ENCODE data around the gene NEU1. TPM values are rescaled to one million over a fixed set of nuclear protein-coding genes. Genes with fewer than 3 reads are reported as not detected.
"Not testable (repeated sequence)": the region's sequence is repeated elsewhere in the genome, so short reads cannot be mapped to it uniquely, and the experiment has no call there.

The NEU1 gene
- total and polyA plus RNA-seq, 4 donors, result 27.6 to 42.4 (median 34.8) TPM

- TF ChIP-seq TAF1 (conservative IDR thresholded peaks at IDR 0.05) (no peak), HNF4G (IDR thresholded peaks at IDR 0.05) (no peak), ATF3 (IDR thresholded peaks at IDR 0.05) (no peak), YY1 (IDR thresholded peaks at IDR 0.05) (no peak), FOXA2 (IDR thresholded peaks at IDR 0.05) (no peak), JUND (IDR thresholded peaks at IDR 0.05) (no peak), CTCF (IDR thresholded peaks at IDR 0.05; ENCODE audit: low read depth, low read length, missing input control) (no peak), RAD21 (IDR thresholded peaks at IDR 0.05) (no peak), GABPA (IDR thresholded peaks at IDR 0.05 in 1 of 2, conservative IDR thresholded peaks at IDR 0.05 in 1 of 2) (no peak)
- TF ChIP-seq, protein P1, sequence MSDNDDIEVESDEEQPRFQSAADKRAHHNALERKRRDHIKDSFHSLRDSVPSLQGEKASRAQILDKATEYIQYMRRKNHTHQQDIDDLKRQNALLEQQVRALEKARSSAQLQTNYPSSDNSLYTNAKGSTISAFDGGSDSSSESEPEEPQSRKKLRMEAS (IDR thresholded peaks at IDR 0.05), result no peak
- no peak overlapping the region for H3K4me3 ChIP-seq (ENCODE audit: low read depth in 1 of 3, low read length in 3 of 3)
- H3K27me3 ChIP-seq (ENCODE audit: control insufficient read depth in 4 of 4, insufficient read depth in 4 of 4, low read length in 3 of 4), result no peaks in the 10 kb centered on the region
- no peaks in the 10 kb centered on the region for H3K9me3 ChIP-seq (ENCODE audit: control insufficient read depth in 4 of 4, low read length in 3 of 4)
- H3K4me1 ChIP-seq (ENCODE audit: control insufficient read depth in 4 of 4, insufficient read depth in 4 of 4, low read length in 3 of 4), result peaks cover 5 to 9% (median 5%) of the 10 kb centered on the region in 4 donors
- no peaks in the 10 kb centered on the region for H3K36me3 ChIP-seq (ENCODE audit: control insufficient read depth in 4 of 4, insufficient read depth in 3 of 4, low read depth in 1 of 4, low read length in 3 of 4)
- H3K27ac ChIP-seq (ENCODE audit: low read depth in 1 of 2, low read length in 2 of 2), result peak overlapping the region; percentile 72 to 100
- DNase-seq (ENCODE audit: low spot score), result no peak
- WGBS, result 98% methylated on average over 7 of the region's 7 CpGs
- peak overlapping the region in 1 of 2 donors; percentile 73 for H3K9ac ChIP-seq (ENCODE audit: low read depth in 1 of 2, low read length in 2 of 2)
These were observed 49.2 kb downstream of the NEU1 start for GRCh38 chr6:31813465-31813849.

- Histone ChIP-seq H3K4me1 (ENCODE audit: control insufficient read depth in 4 of 4, insufficient read depth in 4 of 4, low read length in 3 of 4) (peaks cover 3 to 10% (median 6%) of the 10 kb centered on the region in 4 donors), H3K9ac (ENCODE audit: low read depth in 1 of 2, low read length in 2 of 2) (no peak overlapping the region), H3K4me3 (ENCODE audit: low read depth in 1 of 3, low read length in 3 of 3) (no peak overlapping the region), H3K27me3 (ENCODE audit: control insufficient read depth in 4 of 4, insufficient read depth in 4 of 4, low read length in 3 of 4) (no peaks in the 10 kb centered on the region), H3K36me3 (ENCODE audit: control insufficient read depth in 4 of 4, insufficient read depth in 3 of 4, low read depth in 1 of 4, low read length in 3 of 4) (no peaks in the 10 kb centered on the region), H3K27ac (ENCODE audit: low read depth in 1 of 2, low read length in 2 of 2) (no peak overlapping the region), H3K9me3 (ENCODE audit: control insufficient read depth in 4 of 4, low read length in 3 of 4) (no peaks in the 10 kb centered on the region)
- TF ChIP-seq, protein P1 (IDR thresholded peaks at IDR 0.05), result no peak
- TF ChIP-seq FOXA1 (IDR thresholded peaks at IDR 0.05) (no peak), FOXA2 (IDR thresholded peaks at IDR 0.05) (no peak), RXRA (IDR thresholded peaks at IDR 0.05) (no peak), ZBTB33 (IDR thresholded peaks at IDR 0.05) (no peak), HNF4A (conservative IDR thresholded peaks at IDR 0.05) (no peak), RAD21 (IDR thresholded peaks at IDR 0.05) (no peak), SP1 (IDR thresholded peaks at IDR 0.05) (no peak)
- no peak for DNase-seq (ENCODE audit: low spot score)
- 96% methylated on average over 12 of the region's 12 CpGs for WGBS
These were observed 51.0 kb downstream of the NEU1 start for GRCh38 chr6:31811645-31812044.

DNA sequence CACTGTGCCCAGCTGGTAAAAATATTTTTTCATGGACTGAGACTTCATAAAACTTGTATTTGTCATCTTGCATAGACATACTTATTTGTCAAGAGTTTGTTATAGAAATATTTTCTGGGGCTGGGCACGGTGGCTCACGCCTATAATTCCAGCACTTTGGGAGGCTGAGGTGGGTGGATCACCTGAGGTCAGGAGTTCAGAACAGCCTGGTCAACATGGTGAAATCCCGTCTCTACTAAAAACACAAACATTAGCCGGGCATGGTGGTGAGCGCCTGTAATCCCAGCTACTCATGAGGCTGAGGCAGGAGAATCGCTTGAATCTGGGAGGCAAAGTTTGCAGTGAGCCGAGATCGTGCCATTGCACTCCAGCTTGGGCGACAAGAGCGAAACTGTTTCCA lies 54.0 kb downstream of the NEU1 start:
- H3K9me3 ChIP-seq (ENCODE audit: control insufficient read depth in 4 of 4, low read length in 3 of 4); H3K9ac ChIP-seq (ENCODE audit: low read depth in 1 of 2, low read length in 2 of 2); H3K36me3 ChIP-seq (ENCODE audit: control insufficient read depth in 4 of 4, insufficient read depth in 3 of 4, low read depth in 1 of 4, low read length in 3 of 4); H3K4me3 ChIP-seq (ENCODE audit: low read depth in 1 of 3, low read length in 3 of 3); DNase-seq (ENCODE audit: low spot score); H3K27me3 ChIP-seq (ENCODE audit: control insufficient read depth in 4 of 4, insufficient read depth in 4 of 4, low read length in 3 of 4): not testable (repeated sequence)
- TF ChIP-seq SP1 (IDR thresholded peaks at IDR 0.05), result peak; percentile 67
- TF ChIP-seq FOXA2 (IDR thresholded peaks at IDR 0.05), result peak; percentile 14
- peak; percentile 63 to 81 for TF ChIP-seq RXRA (IDR thresholded peaks at IDR 0.05)
- TF ChIP-seq HNF4A (conservative IDR thresholded peaks at IDR 0.05), result peak; percentile 39 to 47
- peak; percentile 61 for TF ChIP-seq YY1 (IDR thresholded peaks at IDR 0.05)
- H3K4me1 ChIP-seq (ENCODE audit: control insufficient read depth in 4 of 4, insufficient read depth in 4 of 4, low read length in 3 of 4), result peaks cover 5 to 15% (median 10%) of the 10 kb centered on the region in 4 donors
- peak overlapping the region; percentile 41 to 67 for H3K27ac ChIP-seq (ENCODE audit: low read depth in 1 of 2, low read length in 2 of 2)
- WGBS, result 49% methylated on average over 10 of the region's 10 CpGs

Small RNA genes within 50 kb of the gene (small RNA-seq; reads per million reads assigned to genes)
- gene SNORD48, result 210 reads per million, percentile 98 among the genes with 10 or more reads in this experiment
- gene SNORD52, result not detected

Other genes with a start within 250 kb of the NEU1 start
Only the 30 nearest of the 36 such genes appear.
- gene GPANK1, start 197.8 kb downstream of the NEU1 start, total RNA-seq, result 10 to 100 TPM in 1 of 2 donors, 1 to 10 TPM in 1; 8.7 to 13.9 TPM
- 10 to 100 TPM in 1 of 2 donors, 1 to 10 TPM in 1; 7.6 to 13.8 TPM for gene GPANK1, start 197.8 kb downstream of the NEU1 start, polyA plus RNA-seq
- 10 to 100 TPM; 58.1 to 60.5 TPM for gene CSNK2B, start 196.7 kb downstream of the NEU1 start, total RNA-seq
- gene CSNK2B, start 196.7 kb downstream of the NEU1 start, polyA plus RNA-seq, result 100 to 1,000 TPM in 1 of 2 donors, 10 to 100 TPM in 1; 93.5 to 108 TPM
- gene LY6G5B, start 192.8 kb downstream of the NEU1 start, total RNA-seq, result 1 to 10 TPM; 1.4 to 5.9 TPM
- 1 to 10 TPM; 1.2 to 2.8 TPM for gene LY6G5B, start 192.8 kb downstream of the NEU1 start, polyA plus RNA-seq
- 1 to 10 TPM in 1 of 2 donors, under 1 TPM in 1; 0.59 to 1.1 TPM for gene LY6G5C, start 181.8 kb downstream of the NEU1 start, total RNA-seq
- 1 to 10 TPM; 1.1 to 2.5 TPM for gene LY6G5C, start 181.8 kb downstream of the NEU1 start, polyA plus RNA-seq
- 10 to 100 TPM; 39.1 to 59.4 TPM for gene ABHD16A, start 159.5 kb downstream of the NEU1 start, total RNA-seq
- gene ABHD16A, start 159.5 kb downstream of the NEU1 start, polyA plus RNA-seq, result 10 to 100 TPM; 26.6 to 30.8 TPM
- gene LY6G6F, start 156.0 kb downstream of the NEU1 start, total RNA-seq, result 1 to 10 TPM in 1 of 2 donors, under 1 TPM in 1; 0.08 to 3.2 TPM
- gene LY6G6F, start 156.0 kb downstream of the NEU1 start, polyA plus RNA-seq, result not detected
- not detected for gene LY6G6D, start 147.5 kb downstream of the NEU1 start, total RNA-seq
- gene LY6G6D, start 147.5 kb downstream of the NEU1 start, polyA plus RNA-seq, result not detected
- not detected for gene LY6G6C, start 141.1 kb downstream of the NEU1 start, total RNA-seq
- not detected for gene LY6G6C, start 141.1 kb downstream of the NEU1 start, polyA plus RNA-seq
- 10 to 100 TPM in 1 of 2 donors, under 1 TPM in 1; 0.08 to 10.7 TPM for gene MPIG6B, start 139.4 kb downstream of the NEU1 start, total RNA-seq
- gene MPIG6B, start 139.4 kb downstream of the NEU1 start, polyA plus RNA-seq, result under 1 TPM; 0.15 to 0.33 TPM
- 10 to 100 TPM; 23.8 to 31.4 TPM for gene DDAH2, start 133.5 kb downstream of the NEU1 start, total RNA-seq
- 10 to 100 TPM; 19.8 to 22.6 TPM for gene DDAH2, start 133.5 kb downstream of the NEU1 start, polyA plus RNA-seq
- 100 to 1,000 TPM in 1 of 2 donors, 10 to 100 TPM in 1; 56.5 to 124 TPM for gene CLIC1, start 126.3 kb downstream of the NEU1 start, total RNA-seq
- gene CLIC1, start 126.3 kb downstream of the NEU1 start, polyA plus RNA-seq, result 10 to 100 TPM; 63.7 to 65.2 TPM
- 1 to 10 TPM; 5.9 to 6.4 TPM for gene MSH5, start 122.8 kb downstream of the NEU1 start, total RNA-seq
- gene MSH5, start 122.8 kb downstream of the NEU1 start, polyA plus RNA-seq, result 1 to 10 TPM; 1.2 to 2.2 TPM
- gene SAPCD1, start 100.2 kb downstream of the NEU1 start, total RNA-seq, result 1 to 10 TPM in 1 of 2 donors, under 1 TPM in 1; 0.59 to 2.6 TPM
- gene SAPCD1, start 100.2 kb downstream of the NEU1 start, polyA plus RNA-seq, result under 1 TPM in 1 of 2 donors, not detected in 1; 0.68 TPM
- gene VWA7, start 85.5 kb downstream of the NEU1 start, total RNA-seq, result 1 to 10 TPM in 1 of 2 donors, under 1 TPM in 1; 0.17 to 2.0 TPM
- 1 to 10 TPM in 1 of 2 donors, under 1 TPM in 1; 0.81 to 1.0 TPM for gene VWA7, start 85.5 kb downstream of the NEU1 start, polyA plus RNA-seq
- 10 to 100 TPM; 32.4 to 44.7 TPM for gene VARS1, start 67.1 kb downstream of the NEU1 start, total RNA-seq
- gene VARS1, start 67.1 kb downstream of the NEU1 start, polyA plus RNA-seq, result 10 to 100 TPM; 17.9 to 32.5 TPM
- gene LSM2, start 55.9 kb downstream of the NEU1 start, total RNA-seq, result 10 to 100 TPM in 1 of 2 donors, 1 to 10 TPM in 1; 7.3 to 18.7 TPM
- 10 to 100 TPM; 14.5 to 16.4 TPM for gene LSM2, start 55.9 kb downstream of the NEU1 start, polyA plus RNA-seq
- gene HSPA1L, start 47.5 kb downstream of the NEU1 start, total RNA-seq, result under 1 TPM; 0.67 to 0.79 TPM
- gene HSPA1L, start 47.5 kb downstream of the NEU1 start, polyA plus RNA-seq, result under 1 TPM; 0.27 to 0.28 TPM
- 100 to 1,000 TPM in 1 of 2 donors, 10 to 100 TPM in 1; 98.5 to 120 TPM for gene HSPA1A, start 47.3 kb downstream of the NEU1 start, total RNA-seq
- 10 to 100 TPM; 28.8 to 56.6 TPM for gene HSPA1A, start 47.3 kb downstream of the NEU1 start, polyA plus RNA-seq
- 100 to 1,000 TPM in 1 of 2 donors, 10 to 100 TPM in 1; 57.2 to 165 TPM for gene HSPA1B, start 35.1 kb downstream of the NEU1 start, total RNA-seq
- 10 to 100 TPM in 1 of 2 donors, 1 to 10 TPM in 1; 9.5 to 30.6 TPM for gene HSPA1B, start 35.1 kb downstream of the NEU1 start, polyA plus RNA-seq
- 1 to 10 TPM in 1 of 2 donors, under 1 TPM in 1; 0.17 to 2.4 TPM for gene SLC44A4, start 16.2 kb upstream of the NEU1 start, total RNA-seq
- gene SLC44A4, start 16.2 kb upstream of the NEU1 start, polyA plus RNA-seq, result under 1 TPM in 1 of 2 donors, not detected in 1; 0.13 TPM
- 10 to 100 TPM; 10.7 to 21.4 TPM for gene EHMT2, start 34.9 kb upstream of the NEU1 start, total RNA-seq
- gene EHMT2, start 34.9 kb upstream of the NEU1 start, polyA plus RNA-seq, result 10 to 100 TPM in 1 of 2 donors, 1 to 10 TPM in 1; 7.9 to 10.5 TPM
- gene ZBTB12, start 39.3 kb upstream of the NEU1 start, total RNA-seq, result 1 to 10 TPM in 1 of 2 donors, under 1 TPM in 1; 0.25 to 2.3 TPM
- under 1 TPM in 1 of 2 donors, not detected in 1; 0.83 TPM for gene ZBTB12, start 39.3 kb upstream of the NEU1 start, polyA plus RNA-seq
- 100 to 1,000 TPM; 212 to 354 TPM for gene C2, start 64.9 kb upstream of the NEU1 start, total RNA-seq
- 100 to 1,000 TPM; 441 to 522 TPM for gene C2, start 64.9 kb upstream of the NEU1 start, polyA plus RNA-seq
- gene CFB, start 83.3 kb upstream of the NEU1 start, total RNA-seq, result 1,000 to 10,000 TPM; 2,016 to 3,272 TPM
- 1,000 to 10,000 TPM; 3,136 to 3,144 TPM for gene CFB, start 83.3 kb upstream of the NEU1 start, polyA plus RNA-seq
- gene NELFE, start 96.2 kb upstream of the NEU1 start, total RNA-seq, result 10 to 100 TPM; 11.1 to 21.8 TPM
- 10 to 100 TPM; 11.9 to 14.2 TPM for gene NELFE, start 96.2 kb upstream of the NEU1 start, polyA plus RNA-seq
- gene SKIC2, start 96.4 kb upstream of the NEU1 start, total RNA-seq, result 10 to 100 TPM; 34.7 to 57.6 TPM
- 10 to 100 TPM; 26.7 to 34.3 TPM for gene SKIC2, start 96.4 kb upstream of the NEU1 start, polyA plus RNA-seq
- 10 to 100 TPM in 1 of 2 donors, 1 to 10 TPM in 1; 4.5 to 11.0 TPM for gene DXO, start 109.3 kb upstream of the NEU1 start, total RNA-seq
- 1 to 10 TPM; 8.9 to 9.7 TPM for gene DXO, start 109.3 kb upstream of the NEU1 start, polyA plus RNA-seq
- 1,000 to 10,000 TPM in 1 of 2 donors, 100 to 1,000 TPM in 1; 410 to 1,584 TPM for gene C4A, start 119.2 kb upstream of the NEU1 start, total RNA-seq
- gene C4A, start 119.2 kb upstream of the NEU1 start, polyA plus RNA-seq, result 1,000 to 10,000 TPM; 1,485 to 2,903 TPM
- gene C4B, start 152.0 kb upstream of the NEU1 start, total RNA-seq, result 1,000 to 10,000 TPM in 1 of 2 donors, 100 to 1,000 TPM in 1; 666 to 1,114 TPM
- gene C4B, start 152.0 kb upstream of the NEU1 start, polyA plus RNA-seq, result 1,000 to 10,000 TPM; 1,699 to 3,560 TPM
- 10 to 100 TPM in 1 of 2 donors, 1 to 10 TPM in 1; 1.7 to 29.6 TPM for gene CYP21A2, start 175.6 kb upstream of the NEU1 start, total RNA-seq
- gene CYP21A2, start 175.6 kb upstream of the NEU1 start, polyA plus RNA-seq, result 10 to 100 TPM in 1 of 2 donors, 1 to 10 TPM in 1; 6.9 to 29.7 TPM